Stomach (tissue), 4 donors: Measurements from ENCODE around the gene NLK.

ENCODE experiments used
- CTCF ChIP-seq, 7 experiments: fragments of 450-650 bp in 4 of 7; fragments of 200-600 bp in 3 of 7; sonication (generic) in 3 of 7; IDR thresholded peaks; one replicate each; pipeline ENCODE4 v1.5.1; 2016 to 2019; ENCODE audit warnings: antibody characterized with exemption in 7 of 7, control low read depth in 2 of 7, mild to moderate bottlenecking in 1 of 7
- POLR2A ChIP-seq, 4 donors: fragments of 450-650 bp; IDR thresholded peaks; one replicate each; pipeline ENCODE4 v1.6.1; 2016; ENCODE audit warnings: antibody characterized with exemption in 4 of 4, control low read depth in 2 of 4, mild to moderate bottlenecking in 1 of 4, moderate library complexity in 1 of 4
- POLR2AphosphoS5 ChIP-seq, 3 donors: sonication (generic); formaldehyde crosslinking; IDR thresholded peaks; one replicate each; pipeline ENCODE4 v1.6.1; 2016; ENCODE audit warnings: antibody characterized with exemption in 3 of 3

GRCh38 chr17:28127196-28127595 is 84.7 kb downstream of the NLK start:
- TF ChIP-seq CTCF (IDR thresholded peaks at IDR 0.05) (no peak), POLR2AphosphoS5 (IDR thresholded peaks at IDR 0.05) (no peak), POLR2A (IDR thresholded peaks at IDR 0.05) (no peak)
